HepG2 (cell line): Measurements from ENCODE around the gene NNAT. TPM values are rescaled to one million over a fixed set of nuclear protein-coding genes. Genes with fewer than 3 reads are reported as not detected.
A peak's percentile ranks its signal among the peaks of the same experiment; 100 is the strongest.

Experiments used
- BCL6 ChIP-seq: IDR thresholded peaks from 2 replicates; pipeline ENCODE4 v1.6.1; 2016; ENCODE audit warnings: missing genetic modification reagents, missing compliant biosample characterization
- DR1 ChIP-seq: sonication (generic); formaldehyde crosslinking; IDR thresholded peaks from 2 replicates; pipeline ENCODE4 v1.8.0; 2021; ENCODE audit warnings: mild to moderate bottlenecking, missing genetic modification reagents, inconsistent platforms
- ERF ChIP-seq: IDR thresholded peaks from 2 replicates; pipeline ENCODE4 v1.6.1; 2018; ENCODE audit warnings: missing biosample characterization, missing genetic modification reagents
- GATA4 ChIP-seq: sonication (generic); IDR thresholded peaks from 2 replicates; pipeline ENCODE4 v1.6.1; 2016; ENCODE audit warnings: antibody characterized with exemption, low read depth, borderline replicate concordance
- HIVEP1 ChIP-seq: sonication (generic); formaldehyde crosslinking; IDR thresholded peaks from 2 replicates; pipeline ENCODE4 v1.4.0; 2020; ENCODE audit warnings: mild to moderate bottlenecking, missing genetic modification reagents
- MAX ChIP-seq: IDR thresholded peaks from 2 replicates; pipeline ENCODE4 v1.6.1; 2012; ENCODE audit warnings: inconsistent platforms
- MEF2D ChIP-seq: sonication (generic); formaldehyde crosslinking; IDR thresholded peaks from 2 replicates; pipeline ENCODE4 v1.5.1; 2020; ENCODE audit warnings: mild to moderate bottlenecking, missing genetic modification reagents
- MIER2 ChIP-seq: IDR thresholded peaks from 2 replicates; pipeline ENCODE4 v1.6.1; 2016; ENCODE audit warnings: missing biosample characterization, missing genetic modification reagents
- RBFOX2 ChIP-seq: fragments of 200-400 bp; formaldehyde crosslinking; IDR thresholded peaks from 2 replicates; pipeline ENCODE4 v1.6.1; 2017; ENCODE audit warnings: low read depth, mild to moderate bottlenecking, low read length
- SALL1 ChIP-seq: sonication (generic); formaldehyde crosslinking; IDR thresholded peaks from 2 replicates; pipeline ENCODE4 v1.8.0; 2022; ENCODE audit warnings: mild to moderate bottlenecking, missing genetic modification reagents
- SMC3 ChIP-seq: IDR thresholded peaks from 2 replicates; pipeline ENCODE4 v1.6.1; 2011; ENCODE audit warnings: low read length, improper control_type of control experiment
- STAG1 ChIP-seq: sonication (generic); formaldehyde crosslinking; IDR thresholded peaks from 2 replicates; pipeline ENCODE4 v1.4.0; 2020; ENCODE audit warnings: missing genetic modification reagents
- TARDBP ChIP-seq: sonication (generic); formaldehyde crosslinking; IDR thresholded peaks from 2 replicates; pipeline ENCODE4 v1.8.0; 2022; ENCODE audit warnings: mild to moderate bottlenecking, missing genetic modification reagents
- UBTF ChIP-seq: sonication (generic); formaldehyde crosslinking; IDR thresholded peaks from 2 replicates; pipeline ENCODE4 v1.4.0; 2020; ENCODE audit warnings: mild to moderate bottlenecking, missing genetic modification reagents
- ZBTB2 ChIP-seq: sonication (generic); formaldehyde crosslinking; IDR thresholded peaks from 2 replicates; pipeline ENCODE4 v1.8.0; 2022; ENCODE audit warnings: low read depth, missing genetic modification reagents
- ZNF326 ChIP-seq: sonication (generic); formaldehyde crosslinking; IDR thresholded peaks from 2 replicates; pipeline ENCODE4 v1.4.0; 2020; ENCODE audit warnings: missing genetic modification reagents, borderline replicate concordance
- ZNF546 ChIP-seq: sonication (generic); formaldehyde crosslinking; conservative IDR thresholded peaks from 2 replicates; pipeline ENCODE4 v1.8.1; 2023; ENCODE audit warnings: mild to moderate bottlenecking, missing genetic modification reagents
- ZNF766 ChIP-seq: sonication (generic); formaldehyde crosslinking; IDR thresholded peaks from 2 replicates; pipeline ENCODE4 v1.5.0; 2020; ENCODE audit warnings: missing genetic modification reagents, borderline replicate concordance
- ZNF816 ChIP-seq: sonication (generic); formaldehyde crosslinking; IDR thresholded peaks from 2 replicates; pipeline ENCODE4 v1.8.0; 2022; ENCODE audit warnings: missing genetic modification reagents, mild to moderate bottlenecking, borderline replicate concordance
- polyA plus RNA-seq, 8 experiments: library from polyadenylated mRNA; depleted of rRNA in 3 of 8; stranded (reverse) in 7 of 8; unstranded in 1 of 8; fragments of >200 nt; fragmentation: Illumina TruSeq in 4 of 8; extraction: Trizol in 4 of 8; gene quantifications; 2 replicates each; pipeline versions ENCODE4 v1.2.1 to v1.2.3, GENCODE V29; 2011 to 2016; ENCODE audit warnings: low read depth in 4 of 8, missing spikeins in 1 of 8, mixed read lengths in 1 of 8; ENCODE audit not compliant: insufficient read depth in 1 of 8
- total RNA-seq, 5 experiments: library from RNA; depleted of rRNA; stranded (reverse); fragments of >200 nt; fragmentation: Illumina TruSeq; extraction: Trizol; gene quantifications; 2 replicates each; pipeline ENCODE4 v1.2.3, GENCODE V29; 2016; ENCODE audit warnings: low read depth in 1 of 5
- TF ChIP-seq, protein P1 (sequence below): sonication (generic); formaldehyde crosslinking; IDR thresholded peaks from 2 replicates; pipeline ENCODE4 v1.5.0; 2020; ENCODE audit warnings: missing genetic modification reagents, mild to moderate bottlenecking, borderline replicate concordance
- TF ChIP-seq, protein P2 (sequence below): sonication (generic); formaldehyde crosslinking; conservative IDR thresholded peaks from 2 replicates; pipeline ENCODE4 v1.4.0; 2020; ENCODE audit warnings: mild to moderate bottlenecking, missing genetic modification reagents, moderate library complexity

Gene NNAT
- total and polyA plus RNA-seq, 2 of the 13 experiments (the other 11 are each of a cell fraction or from before 2014, with no cell fraction given) = not detected

DNA sequence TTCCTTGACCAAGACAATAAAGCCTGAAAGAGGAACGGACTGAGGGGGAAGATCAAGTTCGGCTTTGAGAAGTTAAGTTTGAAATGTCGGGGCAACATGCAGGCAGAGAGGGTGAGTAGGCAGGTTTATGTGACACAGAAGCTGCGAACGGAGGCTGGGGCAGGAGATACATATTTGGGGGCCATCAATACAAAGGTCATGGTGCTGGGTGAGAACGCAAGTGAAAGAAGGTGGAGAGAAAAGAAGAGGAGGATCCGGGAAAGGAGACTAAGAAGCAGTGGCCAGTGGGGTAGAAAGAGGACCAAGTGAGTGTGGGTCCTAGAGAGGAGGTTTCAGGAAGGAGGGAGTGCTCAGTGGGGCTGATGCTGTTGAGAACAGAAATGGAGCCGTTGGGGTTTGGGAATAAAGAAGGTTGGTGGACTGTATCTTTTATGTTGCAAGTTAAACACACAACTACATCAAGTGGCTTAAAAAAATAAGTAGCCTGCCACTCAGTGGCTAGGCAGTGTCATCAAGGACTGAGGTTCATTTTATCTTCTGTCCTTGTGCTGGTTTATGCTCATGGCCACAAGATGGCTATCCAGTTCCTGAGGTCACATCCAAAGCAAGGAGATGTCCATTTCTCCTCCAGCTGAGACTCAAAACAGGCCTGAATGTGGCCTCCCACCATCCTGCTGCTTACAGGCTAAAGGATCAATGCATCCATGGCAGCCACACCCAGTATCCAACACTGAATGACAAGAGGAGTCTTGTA lies 8.3 kb downstream of the NNAT start (continued):
- 0 out of 2 replicates have a peak, but pooled peaks have one; percentile 29 for TF ChIP-seq TARDBP (CRISPR knock-in tag)
- TF ChIP-seq ZNF546 (CRISPR knock-in tag) = no peak
- TF ChIP-seq MEF2D (CRISPR knock-in tag) = no peak
- no peak; the same call in 1 of the 2 replicates for TF ChIP-seq UBTF
- no peak for TF ChIP-seq MIER2 (CRISPR knock-in tag)
- TF ChIP-seq SALL1 (CRISPR knock-in tag) = peak; percentile 21; the same call in 1 of the 2 replicates
- no peak for TF ChIP-seq RBFOX2
- peak; percentile 17; the same call in 1 of the 2 replicates for TF ChIP-seq ERF (CRISPR knock-in tag)
- no peak for TF ChIP-seq GATA4
- TF ChIP-seq ZNF766 (CRISPR knock-in tag) = no peak
- no peak for TF ChIP-seq MAX
- no peak for TF ChIP-seq ZNF816 (CRISPR knock-in tag)
- TF ChIP-seq ZBTB2 = no peak
- TF ChIP-seq BCL6 (CRISPR knock-in tag) = 0 out of 2 replicates have a peak, but pooled peaks have one; percentile 19
- peak; percentile 56 for TF ChIP-seq STAG1 (CRISPR knock-in tag)
- 0 out of 2 replicates have a peak, but pooled peaks have one; percentile 41 for TF ChIP-seq HIVEP1 (CRISPR knock-in tag)
- TF ChIP-seq, protein P1, sequence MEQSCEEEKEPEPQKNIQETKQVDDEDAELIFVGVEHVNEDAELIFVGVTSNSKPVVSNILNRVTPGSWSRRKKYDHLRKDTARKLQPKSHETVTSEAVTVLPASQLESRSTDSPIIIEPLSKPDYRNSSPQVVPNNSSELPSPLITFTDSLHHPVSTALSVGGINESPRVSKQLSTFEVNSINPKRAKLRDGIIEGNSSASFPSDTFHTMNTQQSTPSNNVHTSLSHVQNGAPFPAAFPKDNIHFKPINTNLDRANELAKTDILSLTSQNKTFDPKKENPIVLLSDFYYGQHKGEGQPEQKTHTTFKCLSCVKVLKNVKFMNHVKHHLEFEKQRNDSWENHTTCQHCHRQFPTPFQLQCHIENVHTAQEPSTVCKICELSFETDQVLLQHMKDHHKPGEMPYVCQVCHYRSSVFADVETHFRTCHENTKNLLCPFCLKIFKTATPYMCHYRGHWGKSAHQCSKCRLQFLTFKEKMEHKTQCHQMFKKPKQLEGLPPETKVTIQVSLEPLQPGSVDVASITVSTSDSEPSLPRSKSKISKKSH (CRISPR knock-in tag) = no peak
- TF ChIP-seq DR1 (CRISPR knock-in tag) = no peak
- TF ChIP-seq ZNF326 (CRISPR knock-in tag) = no peak
- TF ChIP-seq SMC3 = peak; percentile 20; the same call in 1 of the 2 replicates
- TF ChIP-seq, protein P2, sequence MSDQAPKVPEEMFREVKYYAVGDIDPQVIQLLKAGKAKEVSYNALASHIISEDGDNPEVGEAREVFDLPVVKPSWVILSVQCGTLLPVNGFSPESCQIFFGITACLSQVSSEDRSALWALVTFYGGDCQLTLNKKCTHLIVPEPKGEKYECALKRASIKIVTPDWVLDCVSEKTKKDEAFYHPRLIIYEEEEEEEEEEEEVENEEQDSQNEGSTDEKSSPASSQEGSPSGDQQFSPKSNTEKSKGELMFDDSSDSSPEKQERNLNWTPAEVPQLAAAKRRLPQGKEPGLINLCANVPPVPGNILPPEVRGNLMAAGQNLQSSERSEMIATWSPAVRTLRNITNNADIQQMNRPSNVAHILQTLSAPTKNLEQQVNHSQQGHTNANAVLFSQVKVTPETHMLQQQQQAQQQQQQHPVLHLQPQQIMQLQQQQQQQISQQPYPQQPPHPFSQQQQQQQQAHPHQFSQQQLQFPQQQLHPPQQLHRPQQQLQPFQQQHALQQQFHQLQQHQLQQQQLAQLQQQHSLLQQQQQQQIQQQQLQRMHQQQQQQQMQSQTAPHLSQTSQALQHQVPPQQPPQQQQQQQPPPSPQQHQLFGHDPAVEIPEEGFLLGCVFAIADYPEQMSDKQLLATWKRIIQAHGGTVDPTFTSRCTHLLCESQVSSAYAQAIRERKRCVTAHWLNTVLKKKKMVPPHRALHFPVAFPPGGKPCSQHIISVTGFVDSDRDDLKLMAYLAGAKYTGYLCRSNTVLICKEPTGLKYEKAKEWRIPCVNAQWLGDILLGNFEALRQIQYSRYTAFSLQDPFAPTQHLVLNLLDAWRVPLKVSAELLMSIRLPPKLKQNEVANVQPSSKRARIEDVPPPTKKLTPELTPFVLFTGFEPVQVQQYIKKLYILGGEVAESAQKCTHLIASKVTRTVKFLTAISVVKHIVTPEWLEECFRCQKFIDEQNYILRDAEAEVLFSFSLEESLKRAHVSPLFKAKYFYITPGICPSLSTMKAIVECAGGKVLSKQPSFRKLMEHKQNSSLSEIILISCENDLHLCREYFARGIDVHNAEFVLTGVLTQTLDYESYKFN (CRISPR knock-in tag) = no peak
